Measurements from ENCODE around the gene EFNB2. TPM values are rescaled to one million over a fixed set of nuclear protein-coding genes. Genes with fewer than 3 reads are reported as not detected.

Gene EFNB2
- total and polyA plus RNA-seq, 2 donors from 2014 or later = 12.7 to 32.8 TPM

- no peak for TF ChIP-seq CTCF (IDR thresholded peaks at IDR 0.05; ENCODE audit: borderline replicate concordance, extremely low read depth, insufficient read depth)
- no peaks in the 10 kb centered on the region for H3K36me3 ChIP-seq (ENCODE audit: control insufficient read depth in 2 of 3, insufficient read depth in 3 of 3, low read length in 3 of 3)
- no peak overlapping the region for H3K4me3 ChIP-seq (ENCODE audit: low read length in 3 of 3)
- no peaks in the 10 kb centered on the region for H3K9me3 ChIP-seq (ENCODE audit: control insufficient read depth in 2 of 3, insufficient read depth in 1 of 3, low read length in 3 of 3)
- DNase-seq (no peak), FAIRE-seq (no peak)
- no peak overlapping the region for H3K27ac ChIP-seq (ENCODE audit: low read depth in 2 of 2, low read length in 2 of 2)
- H3K9ac ChIP-seq (ENCODE audit: low read length in 3 of 3) = no peak overlapping the region
- no peaks in the 10 kb centered on the region for H3K27me3 ChIP-seq (ENCODE audit: control insufficient read depth, insufficient read depth, low read length)
- H3K4me1 ChIP-seq (ENCODE audit: control insufficient read depth in 2 of 3, insufficient read depth in 2 of 3, low read depth in 1 of 3, low read length in 3 of 3) = no peaks in the 10 kb centered on the region
- intact Hi-C loops (cut with DNase I) = no loop called here
Observed at GRCh38 chr13:106477303-106477702, 58.2 kb downstream of the EFNB2 start.

GRCh38 chr13:106475852-106476251 is 59.6 kb downstream of the EFNB2 start:
- Histone ChIP-seq H3K36me3 (ENCODE audit: control insufficient read depth in 2 of 3, insufficient read depth in 3 of 3, low read length in 3 of 3) (no peaks in the 10 kb centered on the region), H3K4me3 (ENCODE audit: low read length in 3 of 3) (no peak overlapping the region), H3K4me1 (ENCODE audit: control insufficient read depth in 2 of 3, insufficient read depth in 2 of 3, low read depth in 1 of 3, low read length in 3 of 3) (no peaks in the 10 kb centered on the region), H3K27me3 (ENCODE audit: control insufficient read depth, insufficient read depth, low read length) (no peaks in the 10 kb centered on the region), H3K27ac (ENCODE audit: low read depth in 2 of 2, low read length in 2 of 2) (no peak overlapping the region), H3K9ac (ENCODE audit: low read length in 3 of 3) (no peak overlapping the region), H3K9me3 (ENCODE audit: control insufficient read depth in 2 of 3, insufficient read depth in 1 of 3, low read length in 3 of 3) (no peaks in the 10 kb centered on the region)
- peak in 2 of 5 donors; percentile 46 to 57 for DNase-seq
- no peak for FAIRE-seq
- intact Hi-C loops (cut with DNase I) = no loop called here
- TF ChIP-seq CTCF (IDR thresholded peaks at IDR 0.05; ENCODE audit: borderline replicate concordance, extremely low read depth, insufficient read depth) = no peak

GRCh38 chr13:106474912-106475311 is 60.5 kb downstream of the EFNB2 start:
- FAIRE-seq = no peak
- no peak overlapping the region for H3K9ac ChIP-seq (ENCODE audit: low read length in 3 of 3)
- no peak for DNase-seq
- H3K36me3 ChIP-seq (ENCODE audit: control insufficient read depth in 2 of 3, insufficient read depth in 3 of 3, low read length in 3 of 3) = no peaks in the 10 kb centered on the region
- no peak overlapping the region for H3K27ac ChIP-seq (ENCODE audit: low read depth in 2 of 2, low read length in 2 of 2)
- no peaks in the 10 kb centered on the region for H3K27me3 ChIP-seq (ENCODE audit: control insufficient read depth, insufficient read depth, low read length)
- intact Hi-C loops (cut with DNase I) = no loop called here
- no peaks in the 10 kb centered on the region for H3K9me3 ChIP-seq (ENCODE audit: control insufficient read depth in 2 of 3, insufficient read depth in 1 of 3, low read length in 3 of 3)
- no peak for TF ChIP-seq CTCF (IDR thresholded peaks at IDR 0.05; ENCODE audit: borderline replicate concordance, extremely low read depth, insufficient read depth)
- H3K4me1 ChIP-seq (ENCODE audit: control insufficient read depth in 2 of 3, insufficient read depth in 2 of 3, low read depth in 1 of 3, low read length in 3 of 3) = no peaks in the 10 kb centered on the region
- H3K4me3 ChIP-seq (ENCODE audit: low read length in 3 of 3) = no peak overlapping the region

DNA sequence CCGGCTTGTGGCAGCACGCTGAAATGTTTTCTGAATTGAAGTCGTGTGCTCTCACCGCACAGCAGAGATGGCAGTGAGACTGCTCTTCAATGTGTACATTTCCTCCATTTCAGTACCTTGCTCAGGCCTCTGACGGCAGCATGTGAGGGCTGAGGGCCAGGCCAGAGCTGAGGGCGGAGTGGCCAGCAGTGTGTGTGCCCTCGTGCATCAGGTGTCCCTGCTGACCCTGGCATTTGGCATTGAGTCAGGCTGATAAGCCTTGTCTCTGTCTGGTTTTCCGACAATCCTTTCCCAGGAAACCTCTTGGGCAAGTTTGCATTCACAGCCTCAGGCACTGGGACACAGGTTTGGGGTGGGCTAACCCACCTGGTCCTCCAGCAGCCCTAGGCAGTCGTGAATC is 62.3 kb downstream of the EFNB2 start:
- Histone ChIP-seq H3K9me3 (ENCODE audit: control insufficient read depth in 2 of 3, insufficient read depth in 1 of 3, low read length in 3 of 3) (no peaks in the 10 kb centered on the region), H3K27me3 (ENCODE audit: control insufficient read depth, insufficient read depth, low read length) (no peaks in the 10 kb centered on the region), H3K9ac (ENCODE audit: low read length in 3 of 3) (no peak overlapping the region), H3K36me3 (ENCODE audit: control insufficient read depth in 2 of 3, insufficient read depth in 3 of 3, low read length in 3 of 3) (no peaks in the 10 kb centered on the region), H3K27ac (ENCODE audit: low read depth in 2 of 2, low read length in 2 of 2) (no peak overlapping the region), H3K4me1 (ENCODE audit: control insufficient read depth in 2 of 3, insufficient read depth in 2 of 3, low read depth in 1 of 3, low read length in 3 of 3) (no peaks in the 10 kb centered on the region), H3K4me3 (ENCODE audit: low read length in 3 of 3) (no peak overlapping the region)
- no peak for DNase-seq
- FAIRE-seq = no peak
- no peak for TF ChIP-seq CTCF (IDR thresholded peaks at IDR 0.05; ENCODE audit: borderline replicate concordance, extremely low read depth, insufficient read depth)
- intact Hi-C loops (cut with DNase I) = no loop called here
